Measurements from ENCODE around the gene MCOLN2.

MCOLN2 gene

DNA sequence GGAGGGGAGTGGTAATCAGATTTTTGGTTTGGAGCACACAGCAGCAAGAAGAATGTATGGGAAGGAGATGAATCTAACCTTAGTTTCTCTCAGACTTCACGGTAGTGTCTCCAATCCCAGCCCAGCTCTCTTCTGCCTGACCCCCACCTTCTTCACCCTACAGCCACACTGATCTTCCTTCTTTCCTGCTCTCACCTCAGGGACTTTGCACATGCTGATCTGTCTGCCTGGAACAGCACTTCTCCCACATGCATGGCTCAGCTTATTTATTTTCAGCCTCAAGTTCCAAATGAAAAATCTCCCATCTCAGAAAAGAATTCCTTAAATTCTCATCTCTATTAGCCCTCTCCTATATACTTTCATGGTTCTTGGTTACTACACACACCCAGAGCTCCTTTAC, 55.1 kb downstream of the MCOLN2 start:
- Histone ChIP-seq H3K27ac (no peak overlapping the region), H3K27me3 (no peaks in the 10 kb centered on the region), H3K9me3 (no peaks in the 10 kb centered on the region), H3K4me3 (no peak overlapping the region), H3K36me3 (no peaks in the 10 kb centered on the region), H3K4me1 (peaks cover 0 to 12% (median 6%) of the 10 kb centered on the region in 4 donors)
- intact Hi-C loops (cut with DNase I; ENCODE audit: low total_unique reads): no loop called here
- TF ChIP-seq, protein P1, sequence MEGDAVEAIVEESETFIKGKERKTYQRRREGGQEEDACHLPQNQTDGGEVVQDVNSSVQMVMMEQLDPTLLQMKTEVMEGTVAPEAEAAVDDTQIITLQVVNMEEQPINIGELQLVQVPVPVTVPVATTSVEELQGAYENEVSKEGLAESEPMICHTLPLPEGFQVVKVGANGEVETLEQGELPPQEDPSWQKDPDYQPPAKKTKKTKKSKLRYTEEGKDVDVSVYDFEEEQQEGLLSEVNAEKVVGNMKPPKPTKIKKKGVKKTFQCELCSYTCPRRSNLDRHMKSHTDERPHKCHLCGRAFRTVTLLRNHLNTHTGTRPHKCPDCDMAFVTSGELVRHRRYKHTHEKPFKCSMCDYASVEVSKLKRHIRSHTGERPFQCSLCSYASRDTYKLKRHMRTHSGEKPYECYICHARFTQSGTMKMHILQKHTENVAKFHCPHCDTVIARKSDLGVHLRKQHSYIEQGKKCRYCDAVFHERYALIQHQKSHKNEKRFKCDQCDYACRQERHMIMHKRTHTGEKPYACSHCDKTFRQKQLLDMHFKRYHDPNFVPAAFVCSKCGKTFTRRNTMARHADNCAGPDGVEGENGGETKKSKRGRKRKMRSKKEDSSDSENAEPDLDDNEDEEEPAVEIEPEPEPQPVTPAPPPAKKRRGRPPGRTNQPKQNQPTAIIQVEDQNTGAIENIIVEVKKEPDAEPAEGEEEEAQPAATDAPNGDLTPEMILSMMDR (IDR thresholded peaks at IDR 0.05): no peak
- DNase-seq: no peak

DNA sequence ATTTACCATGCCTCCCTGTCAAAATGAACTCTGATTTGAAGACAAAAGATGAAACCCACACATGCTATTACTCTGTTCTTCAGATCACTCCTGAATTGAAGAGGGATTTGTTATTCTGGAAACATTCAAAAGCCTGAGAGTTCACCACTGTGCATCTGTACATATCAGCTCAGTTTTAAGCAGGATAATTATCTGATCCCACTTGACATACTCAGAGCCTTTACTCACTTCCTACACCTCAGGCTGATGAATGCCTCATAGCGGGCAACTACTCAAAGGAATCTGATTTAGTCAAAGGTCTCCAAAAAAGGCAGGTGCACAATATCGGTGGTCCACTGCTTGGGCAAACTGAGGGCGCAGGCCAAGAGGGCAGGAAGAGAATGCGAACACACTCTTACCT, 56.4 kb downstream of the MCOLN2 start:
- Histone ChIP-seq H3K4me3 (no peak overlapping the region), H3K36me3 (no peaks in the 10 kb centered on the region), H3K27ac (no peak overlapping the region), H3K4me1 (peaks cover 0 to 6% (median 4%) of the 10 kb centered on the region in 4 donors), H3K9me3 (no peaks in the 10 kb centered on the region), H3K27me3 (no peaks in the 10 kb centered on the region)
- no peak for DNase-seq
- TF ChIP-seq, protein P1 (IDR thresholded peaks at IDR 0.05): no peak
- intact Hi-C loops (cut with DNase I; ENCODE audit: low total_unique reads): no loop called here

DNA sequence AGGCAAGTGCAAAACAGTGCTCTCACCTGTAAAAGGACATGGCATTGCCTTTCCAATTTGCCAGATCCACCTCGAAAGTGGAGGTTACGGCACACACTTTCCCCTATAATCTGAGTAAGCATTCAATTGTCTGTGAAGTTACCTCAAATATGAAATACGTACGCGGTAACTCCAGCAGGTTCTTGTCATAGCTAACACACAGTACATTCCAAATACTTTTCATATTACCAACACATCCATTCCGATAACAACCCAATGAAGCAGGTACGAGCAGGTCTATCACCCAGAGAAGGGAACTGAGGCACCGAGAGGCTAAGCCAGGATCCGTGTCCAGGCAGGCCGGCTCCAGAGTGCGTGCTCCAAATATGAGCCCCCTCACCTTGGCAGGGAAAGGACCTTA, 57.2 kb downstream of the MCOLN2 start:
- intact Hi-C loops (cut with DNase I; ENCODE audit: low total_unique reads): no loop called here
- Histone ChIP-seq H3K4me1 (peaks cover 0 to 5% (median 3%) of the 10 kb centered on the region in 4 donors), H3K4me3 (no peak overlapping the region), H3K9me3 (no peaks in the 10 kb centered on the region), H3K27ac (no peak overlapping the region), H3K27me3 (no peaks in the 10 kb centered on the region), H3K36me3 (no peaks in the 10 kb centered on the region)
- TF ChIP-seq, protein P1 (IDR thresholded peaks at IDR 0.05): no peak
- DNase-seq: no peak

DNA sequence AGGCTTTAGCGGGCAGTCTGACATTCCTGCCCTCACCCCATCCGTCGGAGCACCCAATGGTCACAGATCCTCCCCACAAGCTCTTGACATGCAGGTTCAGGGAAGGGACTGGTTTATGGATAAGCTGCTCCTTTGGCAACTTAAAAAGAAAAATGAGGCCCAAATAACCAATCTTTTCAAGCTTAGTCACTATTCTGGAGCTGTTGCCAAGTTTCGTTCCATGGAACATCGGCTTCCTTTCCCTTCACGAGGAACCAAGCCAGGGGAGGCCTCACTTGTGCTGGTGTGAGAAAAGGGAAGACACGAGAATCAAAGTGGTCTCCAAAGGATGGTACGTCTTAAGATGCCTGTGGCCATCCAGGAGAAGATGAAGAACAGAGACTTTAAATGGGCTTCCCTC, 57.8 kb downstream of the MCOLN2 start:
- Histone ChIP-seq H3K27ac (no peak overlapping the region), H3K4me1 (peaks cover 0 to 5% (median 2%) of the 10 kb centered on the region in 4 donors), H3K9me3 (no peaks in the 10 kb centered on the region), H3K27me3 (no peaks in the 10 kb centered on the region), H3K36me3 (no peaks in the 10 kb centered on the region), H3K4me3 (no peak overlapping the region)
- TF ChIP-seq, protein P1 (IDR thresholded peaks at IDR 0.05): no peak
- DNase-seq: no peak
- intact Hi-C loops (cut with DNase I; ENCODE audit: low total_unique reads): no loop called here

DNA sequence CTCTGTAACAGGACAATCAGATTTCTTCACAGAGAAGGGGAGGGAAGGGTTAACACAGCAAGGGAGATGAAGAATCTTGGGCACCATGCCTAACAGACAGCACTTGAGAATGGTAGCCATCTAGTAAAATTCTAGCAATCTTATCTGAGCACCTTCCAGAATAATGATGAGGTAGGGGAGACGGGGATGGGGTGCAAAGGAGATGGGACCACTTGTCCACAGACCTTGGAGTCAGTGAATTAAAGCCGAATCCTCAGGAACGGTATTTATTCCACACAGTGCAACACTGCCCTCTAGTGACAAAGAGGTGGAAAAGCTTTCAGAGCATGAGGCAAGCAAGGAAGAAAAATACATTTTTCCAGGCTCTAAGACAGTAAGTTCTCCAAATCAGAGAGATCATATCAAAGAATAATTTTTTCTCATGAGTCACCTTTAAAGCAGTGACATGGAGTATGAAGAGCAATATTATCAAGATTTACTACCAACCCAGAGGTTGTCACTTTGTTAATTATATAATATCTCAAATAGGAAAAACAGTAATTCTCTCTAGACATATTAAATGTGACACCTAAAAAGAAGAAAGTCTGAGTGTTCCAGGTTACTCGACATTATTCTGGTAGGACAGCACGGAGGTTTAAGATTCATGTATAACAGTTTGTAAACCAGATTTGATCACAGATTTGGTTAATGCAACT, 60.6 kb downstream of the MCOLN2 start:
- no peaks in the 10 kb centered on the region for H3K27me3 ChIP-seq
- peaks cover 0 to 5% (median 2%) of the 10 kb centered on the region in 4 donors for H3K4me1 ChIP-seq
- H3K4me3 ChIP-seq: no peak overlapping the region
- TF ChIP-seq, protein P1 (IDR thresholded peaks at IDR 0.05): peak; percentile 80 to 90
- DNase-seq: no peak
- H3K36me3 ChIP-seq: no peaks in the 10 kb centered on the region
- no peaks in the 10 kb centered on the region for H3K9me3 ChIP-seq
- H3K27ac ChIP-seq: no peak overlapping the region
- intact Hi-C loops (cut with DNase I; ENCODE audit: low total_unique reads): no loop called here

Measured in tibial artery (tissue), 4 donors.